ENCODE measurements around the gene TBC1D22A. TPM values are rescaled to one million over a fixed set of nuclear protein-coding genes. Genes with fewer than 3 reads are reported as not detected.

The TBC1D22A gene
- total RNA-seq, 4 donors from 2014 or later = 18.8 to 25.2 (median 23.1) TPM

- intact Hi-C loops (cut with DNase I; ENCODE audit: low total_unique reads) = no loop called here
- ATAC-seq = no peak
- Histone ChIP-seq H3K9me3 (no peaks in the 10 kb centered on the region), H3K27me3 (no peaks in the 10 kb centered on the region), H3K4me1 (no peaks in the 10 kb centered on the region), H3K4me3 (no peak overlapping the region), H3K36me3 (no peaks in the 10 kb centered on the region), H3K27ac (no peak overlapping the region)
- no peak for DNase-seq
- in situ Hi-C loops (cut with MboI; ENCODE audit: low sequenced_read_pairs in 4 of 4) = no loop called here
- TF ChIP-seq CTCF (IDR thresholded peaks at IDR 0.05 in 4 of 5, conservative IDR thresholded peaks at IDR 0.05 in 1 of 5) (no peak), POLR2A (IDR thresholded peaks at IDR 0.05) (no peak)
These were observed 360.1 kb downstream of the TBC1D22A start for GRCh38 chr22:47122441-47123000.

GRCh38 chr22:47123006-47123826 is 360.8 kb downstream of the TBC1D22A start:
- Histone ChIP-seq H3K9me3 (no peaks in the 10 kb centered on the region), H3K27me3 (no peaks in the 10 kb centered on the region), H3K27ac (no peak overlapping the region), H3K4me1 (no peaks in the 10 kb centered on the region), H3K4me3 (no peak overlapping the region), H3K36me3 (no peaks in the 10 kb centered on the region)
- intact Hi-C loops (cut with DNase I; ENCODE audit: low total_unique reads) = no loop called here
- TF ChIP-seq POLR2A (IDR thresholded peaks at IDR 0.05) = no peak
- TF ChIP-seq CTCF (IDR thresholded peaks at IDR 0.05 in 4 of 5, conservative IDR thresholded peaks at IDR 0.05 in 1 of 5) = no peak
- DNase-seq (no peak), ATAC-seq (no peak)
- in situ Hi-C loops (cut with MboI; ENCODE audit: low sequenced_read_pairs in 4 of 4) = no loop called here

GRCh38 chr22:47123827-47124442 is 361.5 kb downstream of the TBC1D22A start:
- Histone ChIP-seq H3K27me3 (no peaks in the 10 kb centered on the region), H3K4me1 (no peaks in the 10 kb centered on the region), H3K4me3 (no peak overlapping the region), H3K27ac (no peak overlapping the region), H3K9me3 (no peaks in the 10 kb centered on the region), H3K36me3 (no peaks in the 10 kb centered on the region)
- no peak for ATAC-seq
- intact Hi-C loops (cut with DNase I; ENCODE audit: low total_unique reads) = no loop called here
- no peak for TF ChIP-seq CTCF (IDR thresholded peaks at IDR 0.05 in 4 of 5, conservative IDR thresholded peaks at IDR 0.05 in 1 of 5)
- no peak for TF ChIP-seq POLR2A (IDR thresholded peaks at IDR 0.05)
- no peak for DNase-seq
- in situ Hi-C loops (cut with MboI; ENCODE audit: low sequenced_read_pairs in 4 of 4) = no loop called here

GRCh38 chr22:47124451-47124881 is 362.0 kb downstream of the TBC1D22A start:
- H3K9me3 ChIP-seq = no peaks in the 10 kb centered on the region
- in situ Hi-C loops (cut with MboI; ENCODE audit: low sequenced_read_pairs in 4 of 4) = no loop called here
- ATAC-seq = no peak
- H3K27me3 ChIP-seq = no peaks in the 10 kb centered on the region
- no peak for TF ChIP-seq CTCF (IDR thresholded peaks at IDR 0.05 in 4 of 5, conservative IDR thresholded peaks at IDR 0.05 in 1 of 5)
- no peak for TF ChIP-seq POLR2A (IDR thresholded peaks at IDR 0.05)
- no peak for DNase-seq
- intact Hi-C loops (cut with DNase I; ENCODE audit: low total_unique reads) = no loop called here
- H3K27ac ChIP-seq = no peak overlapping the region
- H3K36me3 ChIP-seq = no peaks in the 10 kb centered on the region
- H3K4me3 ChIP-seq = no peak overlapping the region
- no peaks in the 10 kb centered on the region for H3K4me1 ChIP-seq

All from gastrocnemius medialis (tissue), 4 donors.